Endothelial cell of umbilical vein (primary cell): ENCODE measurements around the gene RP2. TPM values are rescaled to one million over a fixed set of nuclear protein-coding genes. Genes with fewer than 3 reads are reported as not detected.

Experiments used
- BruUV-seq: library from RNA; stranded (reverse); fragments of 400-500 nt; replicated peaks from 2 replicates; lab custom pipeline; 2021; lab: Mats Ljungman, UMichigan
- CTCF ChIA-PET: fragments of 300-600, 350-600 bp; sonication (Branson Sonifier 250); formaldehyde crosslinking; loops from one replicate; lab custom pipeline; 2021; ENCODE audit warnings: antibody characterized with exemption, inconsistent platforms; lab: Charles Lee
- POLR2A ChIA-PET: fragments of 300-600, 350-600 bp; sonication (Branson Sonifier 250); formaldehyde crosslinking; loops from one replicate; lab custom pipeline; 2021; ENCODE audit warnings: antibody characterized with exemption, inconsistent platforms; lab: Charles Lee
- DNase-seq: peaks from one replicate; pipeline ENCODE4 v3.0.0-alpha.2; 2011; ENCODE audit warnings: low read depth, low spot score
- FAIRE-seq: peaks from 2 replicates; lab custom pipeline; 2011; peaks lifted over from hg19 to GRCh38; lab: Jason Lieb, UNC
- H2AFZ ChIP-seq: 2 replicates; pipeline ENCODE4 v1.6.0; 2012; ENCODE audit warnings: low read depth, low read length, control low read depth, inconsistent platforms
- H3K27ac ChIP-seq: 2 replicates; pipeline ENCODE4 v1.5.1; 2011; ENCODE audit warnings: low read depth, mild to moderate bottlenecking, control low read depth, low read length, moderate library complexity; ENCODE audit not compliant: insufficient read depth
- H3K27me3 ChIP-seq, 2 experiments: 2 replicates each; pipeline versions ENCODE4 v1.6.0 to v1.6.1; 2011; ENCODE audit warnings: low read length in 2 of 2, mixed read lengths in 1 of 2; ENCODE audit not compliant: control insufficient read depth in 2 of 2, insufficient read depth in 2 of 2
- H3K36me3 ChIP-seq, 2 experiments: 2 replicates in 1 of 2; 3 replicates in 1 of 2; pipeline ENCODE4 v1.5.1; 2011; ENCODE audit warnings: low read length in 2 of 2, mild to moderate bottlenecking in 1 of 2, moderate library complexity in 1 of 2; ENCODE audit not compliant: control insufficient read depth in 2 of 2, insufficient read depth in 2 of 2; ENCODE audit errors: extremely low read depth in 1 of 2
- H3K4me1 ChIP-seq: 3 replicates; pipeline ENCODE4 v1.5.1; 2011; ENCODE audit warnings: mild to moderate bottlenecking, low read length; ENCODE audit not compliant: control insufficient read depth, insufficient read depth; ENCODE audit errors: extremely low read depth
- H3K4me2 ChIP-seq: 2 replicates; pipeline ENCODE4 v1.6.1; 2011; ENCODE audit warnings: low read length, control low read depth, mixed read lengths; ENCODE audit not compliant: insufficient read depth
- H3K4me3 ChIP-seq, 3 experiments: fragments of 200-600 bp in 1 of 3; sonication (generic), shearing (Covaris generic) in 1 of 3; replicated peaks in 1 of 3; 2 replicates each; pipeline ENCODE4 v1.5.1; 2011 to 2016; ENCODE audit warnings: control low read depth in 3 of 3, low read length in 3 of 3, mild to moderate bottlenecking in 2 of 3, inconsistent platforms in 1 of 3, low read depth in 1 of 3, moderate library complexity in 1 of 3; ENCODE audit not compliant: insufficient read depth in 1 of 3
- H3K79me2 ChIP-seq: 2 replicates; pipeline ENCODE4 v1.6.0; 2012; ENCODE audit warnings: low read length, inconsistent platforms; ENCODE audit not compliant: control insufficient read depth, insufficient read depth
- H3K9ac ChIP-seq: replicated peaks from 2 replicates; pipeline ENCODE3; 2011; ENCODE audit warnings: low read length, control low read depth; ENCODE audit not compliant: insufficient read depth; ENCODE audit errors: extremely low read depth
- H3K9me1 ChIP-seq: replicated peaks from 3 replicates; pipeline ENCODE4 v1.6.0; 2011; ENCODE audit warnings: mild to moderate bottlenecking, low read length; ENCODE audit not compliant: control insufficient read depth, insufficient read depth; ENCODE audit errors: extremely low read depth
- H3K9me3 ChIP-seq: replicated peaks from 2 replicates; pipeline ENCODE4 v1.5.1; 2012; ENCODE audit warnings: low read length, inconsistent platforms; ENCODE audit not compliant: control insufficient read depth, insufficient read depth
- H4K20me1 ChIP-seq: replicated peaks from 2 replicates; pipeline ENCODE3; 2011; ENCODE audit warnings: mild to moderate bottlenecking, low read length; ENCODE audit not compliant: control insufficient read depth, insufficient read depth; ENCODE audit errors: extremely low read depth
- CTCF ChIP-seq, 2 donors: IDR thresholded peaks; 1 replicate in 1 of 2; 2 replicates in 1 of 2; pipeline ENCODE4 v1.5.1; 2011; ENCODE audit warnings: low read length in 2 of 2, mild to moderate bottlenecking in 2 of 2, moderate library complexity in 2 of 2, control low read depth in 1 of 2, inconsistent platforms in 1 of 2, low read depth in 1 of 2; ENCODE audit not compliant: insufficient read depth in 1 of 2; ENCODE audit errors: extremely low read depth in 1 of 2
- EZH2 ChIP-seq: IDR thresholded peaks from 2 replicates; pipeline ENCODE4 v1.6.1; 2012; ENCODE audit warnings: borderline replicate concordance, low read depth, mild to moderate bottlenecking, moderate library complexity, low read length, inconsistent platforms; ENCODE audit not compliant: severe bottlenecking
- FOS ChIP-seq: IDR thresholded peaks from 2 replicates; pipeline ENCODE4 v1.6.1; 2011; ENCODE audit warnings: mild to moderate bottlenecking, low read length, moderate library complexity, borderline replicate concordance; ENCODE audit not compliant: insufficient read depth
- GATA2 ChIP-seq: IDR thresholded peaks from 2 replicates; pipeline ENCODE4 v1.7.0; 2011; ENCODE audit warnings: low read depth, mild to moderate bottlenecking, moderate library complexity, mixed read lengths, low read length; ENCODE audit not compliant: insufficient read length, insufficient read depth
- JUN ChIP-seq: IDR thresholded peaks from 2 replicates; pipeline ENCODE4 v1.6.1; 2011; ENCODE audit warnings: borderline replicate concordance, low read depth; ENCODE audit not compliant: insufficient read length, insufficient read depth
- MAX ChIP-seq: IDR thresholded peaks from 2 replicates; pipeline ENCODE4 v1.6.1; 2011; ENCODE audit not compliant: insufficient read depth, insufficient read length
- MYC ChIP-seq: IDR thresholded peaks from one replicate; pipeline ENCODE4 v1.6.1; 2011; ENCODE audit warnings: mild to moderate bottlenecking, low read depth, low read length
- POLR2A ChIP-seq: IDR thresholded peaks from 2 replicates; pipeline ENCODE4 v1.6.1; 2012; ENCODE audit warnings: low read depth, mild to moderate bottlenecking, control low read depth, low read length
- POLR2AphosphoS5 ChIP-seq: IDR thresholded peaks from 2 replicates; pipeline ENCODE4 v1.6.1; 2012; ENCODE audit warnings: low read depth, mild to moderate bottlenecking, control low read depth, low read length, moderate library complexity; ENCODE audit not compliant: insufficient read depth
- dilution Hi-C: fragments of 300-500 bp; cut with MboI; formaldehyde crosslinking; loops from one replicate; pipeline ENCODE4 v1.15.0; 2019; ENCODE audit warnings: low sequenced_read_pairs; ENCODE audit not compliant: extremely low pct_ligation_motif_present
- intact Hi-C: fragments of 100-400 bp; cut with micrococcal nuclease; formaldehyde crosslinking; loops from one replicate; pipeline ENCODE4 v1.10.0; 2022
- polyA plus RNA-seq, 4 experiments: library from polyadenylated mRNA; depleted of rRNA in 3 of 4; stranded (reverse) in 3 of 4; unstranded in 1 of 4; fragments of >200 nt; gene quantifications; 2 replicates each; pipeline versions ENCODE4 v1.2.1 to v1.2.3, GENCODE V29; 2011 to 2012; ENCODE audit warnings: missing spikeins in 1 of 4
- total RNA-seq: library from RNA; stranded (reverse); gene quantifications from 2 replicates; pipeline ENCODE4 v1.2.3, GENCODE V29; 2021

Gene RP2
- total and polyA plus RNA-seq, 2 donors (not counting 3 experiments of a cell fraction or from before 2014, with no cell fraction given) = 7.4 to 20.5 TPM

- H3K4me3 ChIP-seq = no peak overlapping the region
- ChIA-PET POLR2A (no interaction called here), CTCF (no interaction called here)
- H3K27me3 ChIP-seq = no peaks in the 10 kb centered on the region
- no peak overlapping the region for H3K27ac ChIP-seq
- H3K9me3 ChIP-seq = no peaks in the 10 kb centered on the region
- H3K9ac ChIP-seq = no peak overlapping the region
- H4K20me1 ChIP-seq = no peaks in the 10 kb centered on the region
- no peak overlapping the region for H3K4me2 ChIP-seq
- FAIRE-seq (no peak), DNase-seq (no peak)
- dilution Hi-C loops = no loop called here
- intact Hi-C loops = no loop called here
- H3K4me1 ChIP-seq = peaks cover 16% of the 10 kb centered on the region
- TF ChIP-seq FOS (no peak), MAX (no peak), CTCF (IDR thresholded peaks at IDR 0.05; ENCODE audit: extremely low read depth in 1 of 2, insufficient read depth in 1 of 2, low read depth in 1 of 2, low read length in 2 of 2) (no peak), GATA2 (no peak), POLR2AphosphoS5 (no peak), POLR2A (no peak), EZH2 (no peak), JUN (no peak), MYC (no peak)
- no TSS peak for BruUV-seq
- H2AFZ ChIP-seq = no peak overlapping the region
- no peaks in the 10 kb centered on the region for H3K36me3 ChIP-seq
- H3K9me1 ChIP-seq = no peaks in the 10 kb centered on the region
- H3K79me2 ChIP-seq = no peaks in the 10 kb centered on the region
These were observed 47.9 kb upstream of the RP2 start for GRCh38 chrX:46788902-46789301.
